H9 (cell line): ENCODE measurements around the gene PDE1A. TPM values are rescaled to one million over a fixed set of nuclear protein-coding genes. Genes with fewer than 3 reads are reported as not detected.

Experiments used
- DNase-seq: peaks from one replicate; pipeline ENCODE4 v3.0.0-alpha.2; 2017
- H2AFZ ChIP-seq: one replicate; pipeline ENCODE4 v1.6.1; 2013; ENCODE audit warnings: mild to moderate bottlenecking, low read length, control low read depth, moderate library complexity
- H2AK5ac ChIP-seq: 2 replicates; pipeline ENCODE4 v1.6.1; 2013; ENCODE audit warnings: low read length, control low read depth, mixed read lengths; ENCODE audit not compliant: insufficient read length
- H2BK120ac ChIP-seq: one replicate; pipeline ENCODE4 v1.6.1; 2013; ENCODE audit warnings: low read depth, mild to moderate bottlenecking, low read length, control low read depth, inconsistent platforms; ENCODE audit not compliant: poor library complexity, severe bottlenecking
- H2BK12ac ChIP-seq: 2 replicates; pipeline ENCODE4 v1.6.1; 2013; ENCODE audit warnings: low read length, control low read depth, mixed read lengths, low read depth; ENCODE audit not compliant: insufficient read length
- H2BK15ac ChIP-seq: 2 replicates; pipeline ENCODE4 v1.6.1; 2013; ENCODE audit warnings: low read depth, low read length, control low read depth
- H2BK20ac ChIP-seq: one replicate; pipeline ENCODE4 v1.6.1; 2013; ENCODE audit warnings: low read depth, mild to moderate bottlenecking, low read length, control low read depth, inconsistent platforms; ENCODE audit not compliant: poor library complexity, severe bottlenecking
- H2BK5ac ChIP-seq: 2 replicates; pipeline ENCODE4 v1.6.1; 2013; ENCODE audit warnings: low read length, control low read depth, mixed read lengths; ENCODE audit not compliant: insufficient read length
- H3K14ac ChIP-seq: 2 replicates; pipeline ENCODE4 v1.6.1; 2013; ENCODE audit warnings: low read length, control low read depth; ENCODE audit not compliant: insufficient read depth
- H3K18ac ChIP-seq: 2 replicates; pipeline ENCODE4 v1.6.1; 2013; ENCODE audit warnings: low read depth, mild to moderate bottlenecking, mixed read lengths, low read length, control low read depth; ENCODE audit not compliant: insufficient read length
- H3K23ac ChIP-seq: 2 replicates; pipeline ENCODE4 v1.6.1; 2013; ENCODE audit warnings: low read length, control low read depth, mixed read lengths, low read depth; ENCODE audit not compliant: insufficient read length
- H3K23me2 ChIP-seq: 2 replicates; pipeline ENCODE4 v1.6.1; 2013; ENCODE audit warnings: low read depth, mild to moderate bottlenecking, mixed read lengths, low read length, control low read depth; ENCODE audit not compliant: insufficient read length, poor library complexity, severe bottlenecking
- H3K27ac ChIP-seq: 2 replicates; pipeline ENCODE4 v1.5.1; 2013; ENCODE audit warnings: low read length, control low read depth, mixed read lengths, low read depth; ENCODE audit not compliant: insufficient read length
- H3K27me3 ChIP-seq: 2 replicates; pipeline ENCODE4 v1.6.1; 2013; ENCODE audit warnings: low read length, control low read depth, inconsistent platforms; ENCODE audit not compliant: insufficient read depth
- H3K4ac ChIP-seq: 2 replicates; pipeline ENCODE4 v1.6.1; 2013; ENCODE audit warnings: low read depth, mild to moderate bottlenecking, control low read depth, inconsistent platforms, low read length, moderate library complexity
- H3K4me1 ChIP-seq: 2 replicates; pipeline ENCODE4 v1.6.1; 2013; ENCODE audit warnings: low read length, control low read depth, inconsistent platforms; ENCODE audit not compliant: insufficient read depth
- H3K4me2 ChIP-seq: 2 replicates; pipeline ENCODE4 v1.6.1; 2013; ENCODE audit warnings: low read length, control low read depth, mixed read lengths; ENCODE audit not compliant: insufficient read length, insufficient read depth
- H3K56ac ChIP-seq: 2 replicates; pipeline ENCODE4 v1.6.1; 2013; ENCODE audit warnings: low read depth, mild to moderate bottlenecking, mixed read lengths, low read length, control low read depth; ENCODE audit not compliant: insufficient read length
- H3K79me1 ChIP-seq: 2 replicates; pipeline ENCODE4 v1.6.1; 2013; ENCODE audit warnings: low read depth, mild to moderate bottlenecking, moderate library complexity, low read length, control low read depth, inconsistent platforms; ENCODE audit not compliant: insufficient read depth, poor library complexity, severe bottlenecking
- H3K79me2 ChIP-seq: 2 replicates; pipeline ENCODE4 v1.6.1; 2013; ENCODE audit warnings: low read length, control low read depth, inconsistent platforms; ENCODE audit not compliant: insufficient read depth
- H3K9ac ChIP-seq: 2 replicates; pipeline ENCODE4 v1.6.1; 2013; ENCODE audit warnings: low read length, control low read depth, mixed read lengths; ENCODE audit not compliant: insufficient read length; ENCODE audit errors: extremely low read depth
- H3K9me3 ChIP-seq: one replicate; pipeline ENCODE4 v1.6.1; 2013; ENCODE audit warnings: low read depth, low read length, inconsistent platforms; ENCODE audit not compliant: control insufficient read depth
- H3T11ph ChIP-seq: one replicate; pipeline ENCODE4 v1.6.1; 2013; ENCODE audit warnings: mild to moderate bottlenecking, low read length, control low read depth, inconsistent platforms
- H4K20me1 ChIP-seq: one replicate; pipeline ENCODE4 v1.6.1; 2013; ENCODE audit not compliant: control insufficient read depth, insufficient read length, insufficient read depth
- H4K5ac ChIP-seq: 2 replicates; pipeline ENCODE4 v1.6.1; 2013; ENCODE audit warnings: low read depth, mild to moderate bottlenecking, mixed read lengths, low read length, control low read depth; ENCODE audit not compliant: insufficient read length
- H4K8ac ChIP-seq: replicated peaks from 2 replicates; pipeline ENCODE4 v1.6.1; 2013; ENCODE audit warnings: low read length, control low read depth, mixed read lengths, low read depth; ENCODE audit not compliant: insufficient read length
- H4K91ac ChIP-seq: 2 replicates; pipeline ENCODE4 v1.6.1; 2013; ENCODE audit warnings: low read depth, mild to moderate bottlenecking, moderate library complexity, mixed read lengths, low read length, control low read depth; ENCODE audit not compliant: insufficient read length
- H3K27ac Mint-ChIP-seq, 3 experiments: 2 replicates in 2 of 3; 3 replicates in 1 of 3; pipeline ENCODE4 v1.8.0; 2020 to 2021; ENCODE audit warnings: mixed read lengths in 3 of 3, mild to moderate bottlenecking in 1 of 3, moderate library complexity in 1 of 3
- H3K27me3 Mint-ChIP-seq: 2 replicates; pipeline ENCODE4 v1.8.0; 2021; ENCODE audit warnings: low read depth, mild to moderate bottlenecking, moderate library complexity, mixed read lengths
- H3K36me3 Mint-ChIP-seq, 3 experiments: 2 replicates in 2 of 3; 3 replicates in 1 of 3; pipeline ENCODE4 v1.8.0; 2020 to 2021; ENCODE audit warnings: low read depth in 3 of 3, mixed read lengths in 3 of 3; ENCODE audit not compliant: insufficient read depth in 1 of 3
- H3K4me1 Mint-ChIP-seq, 2 experiments: 2 replicates each; pipeline ENCODE4 v1.8.0; 2020; ENCODE audit warnings: mixed read lengths in 2 of 2
- H3K4me3 Mint-ChIP-seq, 2 experiments: 2 replicates in 1 of 2; 3 replicates in 1 of 2; pipeline ENCODE4 v1.8.0; 2020 to 2021; ENCODE audit warnings: mild to moderate bottlenecking in 2 of 2, mixed read lengths in 2 of 2, moderate library complexity in 1 of 2
- H3K9me3 Mint-ChIP-seq, 2 experiments: 2 replicates in 1 of 2; 3 replicates in 1 of 2; pipeline ENCODE4 v1.8.0; 2020; ENCODE audit warnings: mild to moderate bottlenecking in 2 of 2, mixed read lengths in 2 of 2, moderate library complexity in 1 of 2
- CTCF ChIP-seq: fragments of 200-600 bp; sonication (generic); conservative IDR thresholded peaks from 3 replicates; pipeline ENCODE4 v1.8.0; 2021; ENCODE audit warnings: antibody characterized with exemption, mild to moderate bottlenecking
- WGBS: extraction: QIAGEN DNeasy Blood & Tissue Kit; methylation state at CpG from one replicate; pipeline ENCODE4 v1.1.7; 2013; ENCODE audit warnings: missing lambda C conversion rate, low lambda C conversion rate, mixed read lengths; ENCODE audit not compliant: insufficient read length; ENCODE audit errors: extremely low coverage; 5-methylcytosine and 5-hydroxymethylcytosine counted together
- total RNA-seq: library from RNA; stranded (reverse); gene quantifications from 2 replicates; pipeline ENCODE4 v1.2.1, GENCODE V29; 2021

The PDE1A gene
- total RNA-seq, 1 experiment from 2014 or later: 0.11 TPM

GRCh38 chr2:182116774-182117173, 310.1 kb downstream of the PDE1A start:
- H3K79me2 ChIP-seq: no peaks in the 10 kb centered on the region
- no peaks in the 10 kb centered on the region for H3K79me1 ChIP-seq
- no peaks in the 10 kb centered on the region for H4K20me1 ChIP-seq
- H2BK12ac ChIP-seq: no peak overlapping the region
- H3K4me2 ChIP-seq: no peak overlapping the region
- TF ChIP-seq CTCF: no peak
- H4K91ac ChIP-seq: no peak overlapping the region
- no peaks in the 10 kb centered on the region for H3K4me1 ChIP-seq
- H3K18ac ChIP-seq: no peak overlapping the region
- Mint-ChIP-seq H3K9me3 (no peaks in the 10 kb centered on the region), H3K36me3 (no peaks in the 10 kb centered on the region), H3K27me3 (no peaks in the 10 kb centered on the region), H3K4me1 (peaks cover 4% of the 10 kb centered on the region in 2 experiments; a peak in 2 of 4 replicates), H3K27ac (no peak overlapping the region), H3K4me3 (no peak overlapping the region)
- H2BK15ac ChIP-seq: no peak overlapping the region
- H3K23me2 ChIP-seq: no peaks in the 10 kb centered on the region
- no peaks in the 10 kb centered on the region for H3K27me3 ChIP-seq
- no peak overlapping the region for H3K14ac ChIP-seq
- no peak overlapping the region for H3K4ac ChIP-seq
- no peak overlapping the region for H3K9ac ChIP-seq
- H2AK5ac ChIP-seq: no peak overlapping the region
- no peak overlapping the region for H2AFZ ChIP-seq
- no peak overlapping the region for H4K8ac ChIP-seq
- no CpG with 5 or more reads among the region's 2 CpGs for WGBS
- no peaks in the 10 kb centered on the region for H3K9me3 ChIP-seq
- DNase-seq: no peak
- no peak overlapping the region for H3K56ac ChIP-seq
- H2BK5ac ChIP-seq: no peak overlapping the region
- H2BK20ac ChIP-seq: no peak overlapping the region
- H2BK120ac ChIP-seq: no peak overlapping the region
- no peak overlapping the region for H4K5ac ChIP-seq
- no peak overlapping the region for H3K23ac ChIP-seq
- H3T11ph ChIP-seq: no peak overlapping the region
- H3K27ac ChIP-seq: no peak overlapping the region
